HG03565 (cell line): ENCODE measurements around the gene PROK2.

Source experiments
- ATAC-seq: cut with Tn5 transposase; IDR thresholded peaks from one replicate; pipeline ENCODE4 v1.9.1; 2021; ENCODE audit warnings: mild to moderate bottlenecking, moderate library complexity; ENCODE audit not compliant: unreplicated experiment

Gene PROK2

DNA sequence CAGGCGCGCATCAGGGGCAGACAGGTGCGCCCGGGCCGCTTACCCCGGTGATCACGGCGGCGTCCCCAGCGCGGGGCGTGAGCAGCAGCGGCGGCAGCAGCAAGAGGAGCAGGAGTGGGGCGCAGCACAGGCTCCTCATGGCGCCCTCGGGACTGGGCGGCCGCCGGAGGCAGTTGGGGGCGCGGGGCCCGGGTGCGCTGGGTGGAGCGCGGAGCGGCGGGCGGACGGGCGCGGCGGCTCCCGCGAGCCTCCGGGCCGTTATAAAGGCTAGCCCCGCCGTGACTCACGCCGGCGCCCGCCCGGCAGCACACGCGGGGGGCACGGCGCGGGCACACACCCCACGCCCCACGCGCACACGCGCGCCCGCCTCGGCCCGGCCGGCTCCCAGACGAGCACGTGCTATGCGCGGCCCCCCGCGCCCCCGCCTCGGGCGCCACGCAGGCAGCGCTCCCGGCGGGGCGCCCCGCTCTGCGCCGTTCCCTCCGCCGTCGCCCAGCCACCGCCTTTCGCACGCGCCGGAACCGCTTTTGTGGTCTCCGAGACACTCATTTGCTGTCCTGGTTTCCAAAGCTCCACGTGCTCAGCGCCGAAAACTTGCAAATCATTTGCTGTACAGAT is at the start of gene PROK2:
TSS of gene PROK2 (minus strand) at position 235 of the 618 bp plus-strand sequence. CDS start at position 139, 96 bp downstream.
- ATAC-seq = no peak

- no peak for ATAC-seq
These were observed 46.7 kb upstream of the PROK2 start for GRCh38 chr3:71831599-71831998.

DNA sequence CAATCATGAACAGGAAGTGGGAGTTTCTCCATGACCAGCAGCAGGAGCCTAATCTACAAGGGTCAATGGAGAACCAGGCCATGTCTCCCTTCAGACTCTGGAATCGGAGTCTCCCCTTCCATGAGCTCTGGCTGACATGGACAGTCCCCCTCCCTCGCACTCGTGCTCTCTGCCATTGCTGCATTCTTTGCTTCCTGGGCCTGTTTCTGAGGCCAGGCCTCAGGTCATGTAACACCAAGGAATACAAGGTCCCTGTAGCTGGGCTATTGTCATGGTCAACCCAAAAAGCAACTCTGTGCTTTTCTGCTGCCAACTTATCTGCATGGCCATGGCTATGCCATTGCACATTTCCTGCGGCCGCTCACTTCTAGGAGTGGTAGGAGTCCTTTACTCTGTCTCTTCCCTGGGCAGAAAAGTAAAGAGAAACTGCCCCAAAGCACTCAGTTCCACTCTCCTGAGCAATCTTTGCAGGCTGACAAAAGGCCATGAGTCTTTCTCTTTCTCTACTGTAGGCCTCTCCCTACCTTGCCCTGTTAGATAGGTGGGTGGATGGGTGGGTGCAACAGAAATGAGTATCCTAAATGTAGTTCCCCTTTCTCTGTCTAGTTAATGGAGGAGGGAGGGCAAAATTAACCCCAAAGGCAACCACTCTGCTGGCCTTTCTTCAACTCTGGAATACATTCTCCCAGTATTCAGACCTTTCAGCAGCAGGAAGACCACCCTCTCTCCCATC is 40.8 kb upstream of the PROK2 start:
- ATAC-seq = no peak

DNA sequence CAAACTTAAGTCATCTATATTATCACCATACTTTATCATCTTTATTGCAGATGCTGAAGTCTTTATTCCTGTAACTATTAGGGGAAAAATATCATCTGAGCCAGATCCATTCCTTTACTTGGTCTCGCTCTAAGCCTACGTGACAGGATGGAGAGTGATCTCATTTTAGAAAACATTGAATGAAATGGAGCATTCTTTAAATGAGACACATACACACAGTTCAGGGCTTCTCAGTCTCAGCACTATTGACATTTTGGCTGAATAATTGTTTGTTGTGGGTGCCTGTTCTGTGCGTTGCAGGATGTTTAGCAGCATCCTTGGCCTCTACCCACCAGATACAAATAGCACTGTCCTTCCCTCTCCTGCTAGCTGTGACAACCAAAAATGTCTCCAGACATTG is 36.2 kb upstream of the PROK2 start:
- ATAC-seq = no peak

DNA sequence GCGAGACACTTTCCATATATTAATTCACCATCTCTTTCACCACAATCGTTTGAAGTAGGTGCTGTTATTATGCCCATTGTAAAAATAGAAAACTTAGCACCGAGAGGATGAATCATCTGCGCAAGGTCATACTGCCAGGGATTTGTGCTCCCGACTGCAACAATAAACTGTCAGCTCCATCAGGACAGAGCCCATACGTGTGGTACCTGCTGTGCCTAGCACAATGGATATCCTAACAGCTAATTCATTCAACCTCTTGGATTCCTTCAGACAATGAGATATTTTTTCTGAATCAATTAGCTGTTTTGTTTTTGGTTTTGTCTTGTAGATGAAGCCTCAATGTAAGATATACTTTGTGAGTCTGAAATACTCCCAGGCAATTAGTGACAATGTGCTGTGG is 32.3 kb upstream of the PROK2 start:
- no peak for ATAC-seq

DNA sequence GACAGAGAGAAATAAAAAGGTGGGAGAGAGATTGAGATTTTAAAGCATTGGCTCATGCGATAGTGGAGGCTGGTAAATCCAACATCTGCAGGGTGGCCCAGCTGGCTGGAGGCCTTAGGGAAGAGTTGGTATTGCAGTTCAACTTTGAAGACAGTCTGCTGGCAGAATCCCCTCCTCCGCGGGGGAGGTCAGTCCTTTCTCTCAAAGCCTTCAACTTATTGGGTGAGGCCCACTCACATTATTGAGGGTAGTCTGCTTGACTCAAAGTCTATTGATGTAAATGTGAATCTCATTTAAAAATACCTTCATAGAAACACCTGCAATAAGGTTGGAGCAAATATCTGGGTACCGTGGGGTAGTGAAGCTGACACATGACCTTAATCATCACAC is 31.8 kb upstream of the PROK2 start:
- ATAC-seq = no peak

GRCh38 chr3:71815340-71816067 is 30.6 kb upstream of the PROK2 start:
- ATAC-seq = no peak

DNA sequence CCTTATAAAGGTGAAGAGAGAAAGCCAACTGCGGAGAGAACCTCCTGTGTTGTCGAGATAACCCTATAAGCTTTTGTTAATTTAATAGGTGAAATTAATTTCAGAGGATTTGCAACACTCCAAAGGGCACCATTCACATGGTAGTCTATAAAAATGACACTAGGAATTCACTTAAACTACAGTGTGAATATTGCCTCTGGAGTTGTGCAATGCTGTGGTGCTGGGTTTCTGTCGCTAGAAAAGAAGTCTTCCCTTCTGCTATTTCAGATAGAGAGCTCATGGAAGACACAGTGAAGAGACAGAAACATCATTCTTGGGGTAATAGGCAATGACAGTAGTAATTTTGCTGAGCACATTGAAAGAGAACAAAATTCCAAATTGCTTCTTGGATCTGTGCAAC is 28.8 kb upstream of the PROK2 start:
- ATAC-seq = no peak

DNA sequence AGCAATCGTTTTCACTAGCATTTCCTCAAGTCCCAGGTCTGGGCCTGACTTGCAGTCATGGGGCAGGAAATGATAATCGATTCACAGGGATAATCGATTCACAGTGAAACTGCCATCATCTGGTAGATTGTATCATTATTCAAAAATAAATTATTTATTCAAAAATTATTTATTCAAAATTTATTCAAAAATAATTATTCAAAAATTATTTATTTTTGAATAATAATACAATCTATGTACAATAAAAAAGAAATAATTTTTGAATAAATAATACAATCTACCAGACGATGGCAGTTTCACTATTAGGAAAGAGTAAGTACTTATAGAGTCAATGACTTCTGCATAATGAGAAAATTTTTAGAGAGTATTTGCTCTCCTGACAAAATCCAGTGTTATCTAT is 28.1 kb upstream of the PROK2 start:
- no peak for ATAC-seq

- ATAC-seq = no peak
These were observed 25.1 kb upstream of the PROK2 start for GRCh38 chr3:71810056-71810455.

GRCh38 chr3:71809321-71810026 is 24.5 kb upstream of the PROK2 start:
- no peak for ATAC-seq

- ATAC-seq = no peak
These were observed 21.8 kb upstream of the PROK2 start for GRCh38 chr3:71806736-71807135.

GRCh38 chr3:71805691-71806090 is 20.7 kb upstream of the PROK2 start:
- ATAC-seq = no peak

GRCh38 chr3:71805199-71805598 is 20.3 kb upstream of the PROK2 start:
- no peak for ATAC-seq

GRCh38 chr3:71803248-71803647 is 18.3 kb upstream of the PROK2 start:
- no peak for ATAC-seq

DNA sequence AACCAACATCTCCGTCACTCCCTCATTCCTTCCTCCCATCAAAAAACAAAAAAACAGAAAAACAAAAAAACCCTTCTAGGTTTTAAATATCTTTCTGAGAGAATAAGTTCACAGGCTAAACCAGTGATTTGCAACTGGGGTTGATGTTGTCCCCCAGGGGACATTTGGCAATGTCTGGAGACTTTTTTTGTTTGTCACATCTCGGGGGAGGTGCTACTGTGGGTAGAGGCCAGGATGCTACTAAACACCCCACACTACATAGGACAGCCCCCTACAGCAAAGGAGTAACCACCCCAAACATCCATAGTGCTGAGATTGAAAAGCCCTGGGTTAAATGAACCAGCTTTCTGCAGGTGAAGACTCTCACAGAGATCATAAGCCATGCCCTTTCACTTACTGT is 17.0 kb upstream of the PROK2 start:
- no peak for ATAC-seq

DNA sequence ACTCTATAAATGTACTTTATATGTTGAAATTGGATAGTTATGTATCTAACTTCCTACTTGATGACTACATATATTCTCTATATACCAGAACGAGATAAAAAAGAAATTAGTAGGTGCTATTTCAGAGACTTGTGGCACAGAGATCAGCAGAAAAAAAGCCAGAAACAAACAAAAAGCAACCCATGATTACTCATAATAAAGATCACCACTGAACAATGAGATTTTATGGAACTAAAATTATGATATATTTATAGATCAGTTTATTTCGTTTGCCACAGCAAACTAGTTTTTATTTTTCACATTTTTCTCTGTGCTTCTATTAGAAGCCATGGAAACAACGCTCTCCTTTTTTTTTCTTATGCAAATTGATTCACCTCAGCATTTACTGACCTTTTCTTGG is 15.1 kb upstream of the PROK2 start:
- no peak for ATAC-seq

GRCh38 chr3:71797455-71797854 is 12.5 kb upstream of the PROK2 start:
- ATAC-seq = no peak

DNA sequence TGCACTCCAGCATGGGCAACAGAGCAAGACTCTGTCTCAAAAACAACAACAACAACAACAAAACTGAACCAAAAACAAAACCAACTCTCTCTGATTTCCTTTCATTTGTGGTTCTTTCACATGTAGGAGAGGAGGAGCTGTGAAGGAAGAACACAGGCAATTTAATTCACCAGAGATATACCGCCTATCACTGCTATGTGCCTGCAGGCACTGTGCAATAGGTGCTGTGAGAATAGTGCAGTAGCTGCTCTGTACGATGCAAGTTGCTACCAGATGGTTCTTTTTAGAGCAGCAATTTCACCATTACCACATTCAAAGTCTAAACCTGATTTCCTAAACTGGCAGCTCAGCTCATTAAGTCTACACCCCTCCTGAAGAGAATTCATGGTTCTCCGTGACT is 11.3 kb upstream of the PROK2 start:
- no peak for ATAC-seq

DNA sequence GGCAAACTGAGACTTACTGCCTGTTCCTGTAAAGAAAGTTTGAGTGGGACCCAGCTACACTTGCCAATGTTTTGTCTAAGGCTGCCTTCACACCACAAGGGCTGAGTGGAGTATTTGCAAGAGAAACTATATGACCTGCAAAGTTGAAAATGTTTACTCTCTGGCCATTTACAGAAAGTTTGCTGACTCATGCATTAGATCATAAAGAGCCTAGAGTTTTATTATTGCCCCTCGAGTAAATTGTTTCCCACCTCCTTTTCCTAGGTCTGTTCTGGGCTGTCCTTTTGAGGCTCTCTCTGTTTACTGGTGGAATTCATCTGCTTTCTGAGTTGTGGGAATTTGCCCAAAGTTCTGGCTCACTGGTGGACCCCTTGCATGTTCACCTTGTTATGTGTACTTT is 6.7 kb upstream of the PROK2 start:
- ATAC-seq = no peak

- no peak for ATAC-seq
These were observed 5.0 kb upstream of the PROK2 start for GRCh38 chr3:71789922-71790321.
